SK-N-DZ (cell line): Measurements from ENCODE around the gene AHI1.

Experiments used
- DNase-seq: peaks from one replicate; pipeline ENCODE4 v3.0.0-alpha.2; 2015; ENCODE audit warnings: low spot score

The AHI1 gene

DNA sequence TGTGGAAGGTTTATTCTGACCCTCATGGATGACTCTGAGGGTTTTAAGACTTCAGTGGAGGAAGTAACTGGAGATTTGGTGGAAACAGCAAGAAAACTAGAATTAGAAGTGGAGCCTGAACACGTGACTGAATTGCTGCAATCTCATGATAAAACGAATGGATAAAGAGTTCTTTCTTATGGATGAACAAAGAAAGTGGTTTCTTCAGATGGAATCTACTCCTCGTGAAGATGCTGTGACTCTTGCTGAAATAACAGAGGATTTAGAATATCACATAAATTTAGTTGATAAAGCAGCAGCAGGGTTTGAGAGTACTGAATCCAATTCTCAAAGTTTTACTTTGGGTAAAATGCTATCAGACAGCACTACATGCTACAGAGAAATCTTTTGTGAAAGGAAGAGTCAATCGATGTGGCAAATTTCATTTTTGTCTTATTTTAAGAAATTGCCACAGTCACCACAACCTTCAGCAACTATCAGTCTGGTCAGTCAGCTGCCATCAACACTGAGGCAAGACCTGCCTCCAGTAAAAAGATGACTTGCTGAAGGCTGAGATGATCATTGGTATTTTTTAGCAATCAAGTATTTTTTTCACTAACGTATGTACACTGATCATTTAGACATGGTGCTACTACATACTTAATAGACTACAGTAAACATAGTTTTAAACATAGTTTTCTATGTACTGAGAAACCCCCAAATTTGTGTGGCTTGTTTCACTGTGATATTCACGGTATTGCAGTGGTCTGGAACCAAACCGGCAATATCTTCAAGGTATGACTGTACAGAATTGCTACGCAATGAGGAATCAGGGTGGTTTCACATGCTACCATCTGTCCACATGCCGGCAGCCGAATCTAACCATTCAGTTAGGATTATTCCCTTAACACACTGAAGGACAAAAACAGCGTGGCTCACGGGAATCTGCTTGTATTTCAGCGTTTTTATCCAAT lies 167.4 kb downstream of the AHI1 start:
- DNase-seq, result no peak

DNA sequence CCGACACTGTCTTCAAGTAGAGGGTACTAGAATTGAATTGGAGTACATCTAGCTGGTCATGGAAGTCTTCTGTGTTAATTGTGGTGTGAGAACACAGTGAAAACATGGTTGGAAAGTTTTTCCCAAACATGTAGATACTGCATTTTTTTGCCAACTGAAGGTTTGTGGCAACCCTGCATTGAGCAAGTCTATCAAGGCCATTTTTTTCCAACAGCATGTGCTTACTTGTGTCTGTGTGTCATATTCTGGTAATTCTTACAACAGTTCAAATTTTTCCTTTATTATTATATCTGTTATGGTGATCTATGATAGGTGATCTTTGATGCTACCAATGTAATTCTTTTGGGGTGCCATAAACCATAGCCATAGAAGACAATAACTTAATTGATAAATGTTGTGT lies 169.4 kb downstream of the AHI1 start:
- no peak for DNase-seq

GRCh38 chr6:135325624-135326424 lies 171.7 kb downstream of the AHI1 start:
- DNase-seq, result no peak

- DNase-seq, result no peak
Observed at GRCh38 chr6:135324531-135324930, 173.0 kb downstream of the AHI1 start.

DNA sequence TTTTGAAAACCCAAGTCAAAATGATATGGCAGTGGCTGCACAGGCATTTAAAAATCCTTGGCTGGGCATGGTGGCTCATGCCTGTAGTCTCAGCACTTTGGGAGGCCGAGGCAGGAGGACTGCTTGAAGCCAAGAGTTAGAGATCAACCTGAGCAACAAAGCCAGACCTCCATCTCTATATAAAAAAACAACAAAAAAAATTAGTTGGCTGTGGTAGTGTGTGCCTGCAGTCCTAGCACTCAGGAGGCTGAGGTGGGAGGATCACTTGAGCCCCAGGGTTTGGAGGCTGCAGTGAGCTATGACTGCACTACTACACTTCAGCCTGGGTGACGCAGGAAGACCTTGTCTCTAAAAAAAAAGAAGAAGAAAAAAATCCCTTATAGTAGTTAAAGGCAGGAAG lies 173.6 kb downstream of the AHI1 start:
- no peak for DNase-seq

DNA sequence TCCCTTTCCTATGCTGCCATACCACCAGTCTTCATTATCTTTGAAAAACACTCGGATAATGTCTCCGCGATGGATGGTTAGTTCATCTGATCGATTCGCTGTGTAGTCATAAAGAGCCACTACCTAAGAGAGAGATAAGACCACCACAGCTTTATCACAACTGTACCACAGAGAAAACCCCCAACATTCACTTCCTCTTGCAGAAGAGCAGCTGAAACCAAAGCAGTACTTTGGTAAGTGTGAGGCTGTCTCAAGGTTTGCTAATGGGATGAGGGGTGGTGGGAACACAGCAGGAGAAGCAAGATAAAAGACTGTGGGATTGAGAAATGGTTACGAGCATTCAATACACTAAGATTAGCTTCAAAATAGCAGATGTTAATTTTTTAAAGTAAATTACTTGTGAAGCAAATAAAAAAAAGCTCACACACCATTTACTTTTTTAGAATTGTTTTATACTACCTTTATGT lies 174.3 kb downstream of the AHI1 start:
- no peak for DNase-seq

DNA sequence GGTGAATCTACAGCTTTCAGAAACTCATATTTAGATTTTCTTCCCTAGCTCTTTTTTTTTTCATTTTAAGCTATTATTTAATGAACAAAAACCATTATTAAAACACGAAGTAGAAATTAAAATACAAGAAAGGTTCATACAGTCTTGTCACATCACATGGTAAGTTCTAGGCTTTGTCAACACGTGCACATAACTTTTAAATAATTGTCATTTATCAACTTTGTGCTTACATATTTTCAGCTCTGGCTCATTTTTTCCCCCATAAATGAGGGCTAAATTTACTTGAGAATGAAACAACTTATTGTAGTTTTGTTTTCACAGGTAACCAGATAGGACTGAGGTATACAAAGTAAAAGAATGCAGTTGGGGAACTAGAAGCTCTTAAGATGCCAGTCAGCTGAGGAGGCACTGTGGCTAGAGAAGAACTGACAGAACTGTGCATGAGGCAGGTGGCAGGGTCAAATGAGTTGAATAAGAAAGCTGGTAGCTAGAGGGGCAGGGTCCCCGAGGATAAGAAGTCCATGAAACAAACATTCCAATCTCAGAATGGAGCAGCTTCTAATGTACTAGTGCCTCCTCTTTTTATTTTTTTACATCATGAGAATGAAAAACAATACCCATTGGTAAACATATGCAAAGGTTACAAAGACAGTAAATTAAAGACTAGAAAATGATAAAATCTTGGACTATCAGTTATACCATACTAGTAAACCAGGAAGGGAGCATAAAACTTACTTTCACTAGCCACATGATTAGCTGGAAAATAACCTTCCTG lies 174.9 kb downstream of the AHI1 start:
- no peak for DNase-seq

- DNase-seq, result no peak
Observed at GRCh38 chr6:135320721-135321621, 176.6 kb downstream of the AHI1 start.

- peak; percentile 6 for DNase-seq
Observed at GRCh38 chr6:135319819-135320218, 177.7 kb downstream of the AHI1 start.

- no peak for DNase-seq
Observed at GRCh38 chr6:135318738-135319469, 178.6 kb downstream of the AHI1 start.

GRCh38 chr6:135314543-135314942 lies 183.0 kb downstream of the AHI1 start:
- DNase-seq, result no peak

- no peak for DNase-seq
Observed at GRCh38 chr6:135311446-135312200, 185.9 kb downstream of the AHI1 start.

- DNase-seq, result no peak
Observed at GRCh38 chr6:135310291-135310690, 187.2 kb downstream of the AHI1 start.

DNA sequence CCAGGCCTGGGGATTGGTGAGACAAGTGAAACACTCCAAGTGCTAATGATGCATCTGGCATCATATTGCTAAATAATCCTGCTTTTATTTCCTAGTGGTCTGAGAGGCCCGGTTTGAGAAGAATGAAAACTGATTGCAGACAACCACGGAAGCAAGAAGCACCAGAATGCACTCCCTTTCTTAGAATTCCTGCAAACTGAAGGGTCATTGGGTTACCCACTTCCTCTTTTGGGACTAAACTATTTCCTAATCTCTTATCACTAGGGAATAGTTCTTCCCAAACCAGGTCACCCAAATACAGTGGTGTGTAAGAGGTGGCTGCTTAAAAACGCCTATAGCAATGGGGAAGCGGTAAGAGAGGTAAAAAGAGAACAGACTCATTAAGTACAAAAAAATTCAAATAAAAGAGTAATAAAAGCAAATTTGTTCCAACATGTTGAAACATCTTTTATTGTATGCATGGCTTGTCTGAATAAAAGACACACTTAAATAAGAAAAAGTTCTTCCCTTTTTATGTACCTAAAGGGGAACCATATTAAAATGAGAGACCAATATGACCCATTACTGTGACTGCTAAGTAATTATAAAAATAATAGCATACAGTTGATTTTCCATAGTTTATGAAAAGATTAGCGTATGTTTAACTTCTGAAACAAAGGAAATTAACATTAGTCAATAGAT lies 190.7 kb downstream of the AHI1 start:
- no peak for DNase-seq

DNA sequence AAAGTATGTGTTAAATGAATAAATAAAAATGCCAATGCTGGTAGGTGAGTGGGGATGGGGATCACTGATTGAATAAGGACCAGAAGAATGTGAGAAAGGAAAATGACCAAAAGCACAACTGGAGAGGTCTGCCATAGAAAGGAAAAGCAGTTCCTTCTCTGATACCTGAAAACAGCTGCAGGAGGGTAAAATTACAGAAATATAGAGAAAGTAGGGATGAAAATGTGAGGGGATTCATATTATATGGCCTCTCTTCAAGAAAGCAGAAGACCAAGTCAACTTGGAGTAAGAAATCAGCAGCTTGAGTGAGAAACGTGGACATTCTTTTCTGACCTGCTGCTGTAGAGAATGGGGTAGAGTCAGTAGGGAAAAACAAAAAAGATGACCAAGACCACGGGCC lies 191.4 kb downstream of the AHI1 start:
- DNase-seq, result no peak

GRCh38 chr6:135305684-135306083 lies 191.9 kb downstream of the AHI1 start:
- DNase-seq, result no peak

- DNase-seq, result no peak
Observed at GRCh38 chr6:135304883-135305282, 192.7 kb downstream of the AHI1 start.

DNA sequence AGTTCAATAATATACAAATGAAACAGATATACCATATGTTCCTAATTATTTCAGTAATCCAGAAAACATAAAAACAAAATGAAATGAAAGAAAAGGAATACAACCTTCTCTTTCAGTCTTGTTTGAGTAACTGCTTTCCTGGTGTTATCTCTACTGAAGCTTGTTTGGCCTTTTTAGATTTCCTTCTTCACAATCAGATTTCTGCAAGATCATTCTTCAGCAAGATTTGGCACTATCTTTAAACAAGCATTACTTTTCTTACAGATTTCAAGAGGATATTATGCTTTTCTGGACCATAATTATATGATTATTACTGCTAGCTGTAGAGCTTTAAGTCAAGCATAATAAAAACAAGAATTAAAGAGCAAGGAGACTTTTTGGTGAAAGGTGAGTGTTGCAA lies 196.2 kb downstream of the AHI1 start:
- no peak for DNase-seq

DNA sequence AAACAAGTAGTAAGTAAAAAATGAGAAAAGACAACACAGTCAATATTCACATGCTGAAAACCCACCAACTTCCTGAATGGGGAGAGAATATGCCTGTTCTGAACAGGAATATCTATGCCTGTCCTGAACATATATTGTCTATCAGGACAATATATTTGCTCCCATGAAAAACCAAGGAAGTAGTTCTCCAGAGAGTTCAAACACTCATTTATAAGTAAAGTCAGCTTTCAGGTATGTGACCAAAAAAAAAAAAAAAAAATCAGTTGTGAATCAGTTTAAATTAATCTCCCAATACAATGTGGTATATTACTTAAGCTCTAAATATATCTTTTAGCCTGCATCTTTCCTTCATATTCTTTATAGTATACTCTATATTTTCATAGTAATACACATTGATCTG lies 197.0 kb downstream of the AHI1 start:
- DNase-seq, result no peak
